Sciatic nerve (tissue), 2 donors: ENCODE measurements around the gene ABI2. TPM values are rescaled to one million over a fixed set of nuclear protein-coding genes. Genes with fewer than 3 reads are reported as not detected.
A peak's percentile ranks its signal among the peaks of the same experiment; 100 is the strongest.
"Not testable (repeated sequence)": the region's sequence is repeated elsewhere in the genome, so short reads cannot be mapped to it uniquely, and the experiment has no call there.

Experiments used
- ATAC-seq: fragments of 200-7000 bp; cut with Tn5 transposase; one replicate; pipeline ENCODE4 v1.9.1; 2020; ENCODE audit warnings: mild to moderate bottlenecking, moderate library complexity
- DNase-seq: peaks from one replicate; pipeline ENCODE4 v3.0.0-alpha.2; 2020; ENCODE audit warnings: low spot score
- intact Hi-C: fragments of 100-400 bp; cut with DNase I; formaldehyde crosslinking; loops from one replicate; pipeline ENCODE4 v1.14.2; 2022
- total RNA-seq: library from RNA; stranded (reverse); fragmentation: NEBNext Ultra II Directional; extraction: Animal tissue kit (Norgen Biotek cat#: 25700); gene quantifications from one replicate; pipeline ENCODE4 v1.2.1, GENCODE V29; 2021
- donor health status: DM: no; HTN: no; CAD: no.
- donor health status: DM: no; HTN: no; CAD: no.

ABI2 gene
- total RNA-seq: 68.9 TPM

- ATAC-seq: peak; percentile 97
- DNase-seq: peak; percentile 90
- intact Hi-C loops: no loop called here
These were observed at the start of gene ABI2 for GRCh38 chr2:203327901-203328759. Gene ABI2 (plus strand): TSS chr2:203328394. CDS start chr2:203328515, 121 bp downstream.

- ATAC-seq (no peak), DNase-seq (no peak)
- intact Hi-C loops: no loop called here
These were observed 48.9 kb upstream of the ABI2 start for GRCh38 chr2:203279288-203279687.

GRCh38 chr2:203280428-203281064, 47.6 kb upstream of the ABI2 start:
- DNase-seq: no peak
- ATAC-seq: no peak
- intact Hi-C loops: no loop called here

GRCh38 chr2:203282101-203282500, 46.1 kb upstream of the ABI2 start:
- intact Hi-C loops: no loop called here
- DNase-seq (no peak), ATAC-seq (no peak)

- DNase-seq (no peak), ATAC-seq (no peak)
- intact Hi-C loops: no loop called here
These were observed 41.7 kb upstream of the ABI2 start for GRCh38 chr2:203286532-203286931.

- intact Hi-C loops: no loop called here
- ATAC-seq: no peak
- no peak for DNase-seq
These were observed 26.5 kb upstream of the ABI2 start for GRCh38 chr2:203301667-203302066.

GRCh38 chr2:203302586-203302985, 25.6 kb upstream of the ABI2 start:
- ATAC-seq, intact Hi-C loops, DNase-seq: not testable (repeated sequence)

- no peak for ATAC-seq
- intact Hi-C loops: no loop called here
- no peak for DNase-seq
These were observed 17.3 kb upstream of the ABI2 start for GRCh38 chr2:203310688-203311436.

GRCh38 chr2:203326356-203326755, 1.8 kb upstream of the ABI2 start:
- no peak for DNase-seq
- intact Hi-C loops: no loop called here
- ATAC-seq: no peak

- no peak for ATAC-seq
- intact Hi-C loops: no loop called here
- DNase-seq: no peak
These were observed 653 bp upstream of the ABI2 start for GRCh38 chr2:203327582-203327900.

- intact Hi-C loops: no loop called here
- peak; percentile 66 for DNase-seq
- ATAC-seq: peak; percentile 55
These were observed 756 bp downstream of the ABI2 start for GRCh38 chr2:203328760-203329540.

GRCh38 chr2:203330434-203330833, 2.2 kb downstream of the ABI2 start:
- DNase-seq (no peak), ATAC-seq (no peak)
- intact Hi-C loops: no loop called here

- DNase-seq (no peak), ATAC-seq (no peak)
These were observed 10.1 kb downstream of the ABI2 start for GRCh38 chr2:203338322-203338721.

GRCh38 chr2:203340791-203341487, 12.7 kb downstream of the ABI2 start:
- intact Hi-C loops: no loop called here
- ATAC-seq: no peak
- no peak for DNase-seq

More at GRCh38 chr2:203338322-203338721, 10.1 kb downstream of the ABI2 start:
- intact Hi-C loops: no loop called here

- ATAC-seq (no peak), DNase-seq (no peak)
- intact Hi-C loops: no loop called here
These were observed 13.6 kb downstream of the ABI2 start for GRCh38 chr2:203341741-203342310.

GRCh38 chr2:203342374-203342773, 14.2 kb downstream of the ABI2 start:
- ATAC-seq, intact Hi-C loops, DNase-seq: not testable (repeated sequence)

- intact Hi-C loops: no loop called here
- DNase-seq (no peak), ATAC-seq (no peak)
These were observed 16.5 kb downstream of the ABI2 start for GRCh38 chr2:203344667-203345066.

- ATAC-seq: no peak
- intact Hi-C loops: no loop called here
- no peak for DNase-seq
These were observed 18.4 kb downstream of the ABI2 start for GRCh38 chr2:203346612-203347011.
